ENCODE measurements around the gene SARDH. TPM values are rescaled to one million over a fixed set of nuclear protein-coding genes. Genes with fewer than 3 reads are reported as not detected.

SARDH gene
- total RNA-seq, 4 donors from 2014 or later = 0.32 to 0.98 (median 0.44) TPM; not detected in 1

DNA sequence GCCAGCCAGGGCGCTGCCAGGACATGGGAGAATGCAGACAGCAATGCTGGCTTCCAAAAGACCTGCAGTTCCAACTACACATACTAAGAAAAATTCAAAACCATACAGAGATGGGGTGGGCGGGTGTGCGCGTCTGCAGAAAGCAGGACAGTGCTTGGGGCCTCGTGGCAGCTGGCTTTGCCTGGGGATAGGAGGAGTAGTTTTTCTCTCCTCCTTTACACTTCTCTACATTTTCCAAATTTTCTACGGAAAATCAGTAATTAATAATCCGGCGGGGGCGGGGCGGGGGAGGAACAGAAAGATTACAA, 43.6 kb upstream of the SARDH start:
- Histone ChIP-seq H3K4me3 (no peak overlapping the region), H3K4me1 (no peaks in the 10 kb centered on the region), H3K27ac (no peak overlapping the region), H3K36me3 (peaks cover 28% of the 10 kb centered on the region), H3K9me3 (no peaks in the 10 kb centered on the region), H3K27me3 (no peaks in the 10 kb centered on the region)
- DNase-seq (ENCODE audit: low spot score in 2 of 2) = no peak
- 83% methylated on average over 10 of the region's 10 CpGs for WGBS
- TF ChIP-seq EP300 (IDR thresholded peaks at IDR 0.05) = no peak
- no peak for TF ChIP-seq POLR2A (IDR thresholded peaks at IDR 0.05)
- TF ChIP-seq CTCF (IDR thresholded peaks at IDR 0.05) = no peak
- no peak for TF ChIP-seq POLR2AphosphoS5 (IDR thresholded peaks at IDR 0.05)

DNA sequence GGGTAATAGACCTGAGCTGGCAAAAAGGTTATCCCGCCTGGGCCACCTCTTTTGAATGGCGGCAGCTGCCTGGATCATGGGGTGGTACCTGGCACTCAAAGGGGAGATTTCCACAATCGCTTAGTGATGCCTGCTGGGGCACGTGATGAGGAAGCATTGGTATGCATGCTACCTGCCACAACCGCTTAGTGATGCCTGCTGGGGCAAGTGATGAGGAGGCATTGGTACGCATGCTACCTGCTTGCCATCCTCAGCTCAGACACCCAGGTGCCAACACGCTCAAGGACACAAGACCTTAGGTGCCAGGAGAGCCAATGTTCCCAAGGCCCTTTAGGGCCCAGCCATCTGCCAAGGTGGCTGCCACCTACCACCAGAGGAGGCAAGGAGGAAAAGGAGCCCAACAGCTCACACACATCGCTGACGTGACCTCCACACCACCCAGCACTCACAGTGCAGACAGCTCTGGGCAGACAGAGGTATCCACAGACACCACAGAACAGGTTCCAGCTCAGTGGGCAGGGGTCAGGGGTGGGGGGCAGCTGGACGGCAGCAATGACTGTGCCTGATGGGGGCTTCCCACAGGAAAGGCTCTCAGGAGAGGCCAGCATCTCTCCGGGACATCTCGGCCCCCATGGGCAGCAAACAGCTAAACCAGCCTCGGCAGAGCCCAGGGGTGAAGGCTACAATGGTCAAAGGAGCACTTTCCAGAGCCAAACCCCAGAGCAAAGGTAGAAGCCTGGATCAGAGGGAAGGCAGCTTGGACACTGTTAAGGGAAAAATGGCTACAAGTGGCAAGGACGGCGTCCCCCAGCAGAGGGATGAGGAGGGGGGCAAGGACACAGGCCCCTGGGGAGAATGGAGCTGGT, 43.0 kb upstream of the SARDH start:
- WGBS = 89% methylated on average over 6 of the region's 15 CpGs

GRCh38 chr9:133780404-133780945, 42.3 kb upstream of the SARDH start:
- Histone ChIP-seq H3K4me3 (no peak overlapping the region), H3K36me3 (peaks cover 41% of the 10 kb centered on the region), H3K27ac (no peak overlapping the region), H3K4me1 (no peaks in the 10 kb centered on the region), H3K9me3 (no peaks in the 10 kb centered on the region), H3K27me3 (no peaks in the 10 kb centered on the region)
- TF ChIP-seq EP300 (IDR thresholded peaks at IDR 0.05) (no peak), CTCF (IDR thresholded peaks at IDR 0.05) (no peak), POLR2A (IDR thresholded peaks at IDR 0.05) (no peak), POLR2AphosphoS5 (IDR thresholded peaks at IDR 0.05) (no peak)
- DNase-seq (ENCODE audit: low spot score in 2 of 2) = no peak
- WGBS = 96% methylated on average over 10 of the region's 15 CpGs

More for the DNA sequence above, 43.0 kb upstream of the SARDH start:
- TF ChIP-seq CTCF (IDR thresholded peaks at IDR 0.05) (no peak), POLR2AphosphoS5 (IDR thresholded peaks at IDR 0.05) (no peak), POLR2A (IDR thresholded peaks at IDR 0.05) (no peak), EP300 (IDR thresholded peaks at IDR 0.05) (no peak)
- Histone ChIP-seq H3K9me3 (no peaks in the 10 kb centered on the region), H3K27ac (no peak overlapping the region), H3K27me3 (no peaks in the 10 kb centered on the region), H3K36me3 (peaks cover 34% of the 10 kb centered on the region), H3K4me1 (no peaks in the 10 kb centered on the region), H3K4me3 (no peak overlapping the region)
- no peak for DNase-seq (ENCODE audit: low spot score in 2 of 2)

GRCh38 chr9:133779516-133780403, 41.6 kb upstream of the SARDH start:
- Histone ChIP-seq H3K36me3 (peaks cover 48% of the 10 kb centered on the region), H3K27me3 (no peaks in the 10 kb centered on the region)

More at GRCh38 chr9:133779516-133780403, 41.6 kb upstream of the SARDH start:
- WGBS = 84% methylated on average over 16 of the region's 19 CpGs
- no peaks in the 10 kb centered on the region for H3K9me3 ChIP-seq
- no peak overlapping the region for H3K4me3 ChIP-seq
- no peaks in the 10 kb centered on the region for H3K4me1 ChIP-seq
- H3K27ac ChIP-seq = no peak overlapping the region
- DNase-seq (ENCODE audit: low spot score in 2 of 2) = no peak
- TF ChIP-seq CTCF (IDR thresholded peaks at IDR 0.05) = no peak
- TF ChIP-seq EP300 (IDR thresholded peaks at IDR 0.05) = no peak
- TF ChIP-seq POLR2A (IDR thresholded peaks at IDR 0.05) = no peak
- TF ChIP-seq POLR2AphosphoS5 (IDR thresholded peaks at IDR 0.05) = no peak
